Lower lobe of right lung (tissue), 2 donors: ENCODE measurements around the gene PC. TPM values are rescaled to one million over a fixed set of nuclear protein-coding genes. Genes with fewer than 3 reads are reported as not detected.

Experiments
- ATAC-seq, 2 donors: fragments of 200-7000 bp; cut with Tn5 transposase; one replicate each; pipeline ENCODE4 v1.9.1; 2020 to 2022; ENCODE audit warnings: mild to moderate bottlenecking in 2 of 2, moderate library complexity in 2 of 2
- DNase-seq: peaks from one replicate; pipeline ENCODE4 v3.0.0-alpha.2; 2020
- H3K27ac ChIP-seq: fragments of 200-600 bp; one replicate; pipeline ENCODE4 v1.8.0; 2022
- H3K27me3 ChIP-seq: fragments of 200-600 bp; one replicate; pipeline ENCODE4 v1.8.0; 2022; ENCODE audit warnings: low read depth
- H3K36me3 ChIP-seq: fragments of 200-600 bp; one replicate; pipeline ENCODE4 v1.8.0; 2022; ENCODE audit warnings: mild to moderate bottlenecking
- H3K4me1 ChIP-seq: fragments of 200-600 bp; one replicate; pipeline ENCODE4 v1.8.0; 2022
- H3K4me3 ChIP-seq: fragments of 200-600 bp; one replicate; pipeline ENCODE4 v1.8.0; 2022; ENCODE audit warnings: mild to moderate bottlenecking
- H3K9me3 ChIP-seq: fragments of 200-600 bp; one replicate; pipeline ENCODE4 v1.8.0; 2022
- CTCF ChIP-seq: fragments of 200-600 bp; IDR thresholded peaks from one replicate; pipeline ENCODE4 v1.8.0; 2022; ENCODE audit warnings: antibody characterized with exemption, mild to moderate bottlenecking
- intact Hi-C: fragments of 100-400 bp; cut with DNase I; formaldehyde crosslinking; loops from one replicate; pipeline ENCODE4 v1.11.0; 2022
- total RNA-seq: library from RNA; stranded (reverse); fragmentation: NEBNext Ultra II Directional; extraction: Animal tissue kit (Norgen Biotek cat#: 25700); gene quantifications from one replicate; pipeline ENCODE4 v1.2.1, GENCODE V29; 2021
- donor health status: DM: no; HTN: yes; CAD: no; lungs with severe emphysema.

The PC gene
- total RNA-seq, 1 donor from 2014 or later = 14.7 TPM

GRCh38 chr11:66912911-66913310 lies 45.3 kb downstream of the PC start:
- Histone ChIP-seq H3K36me3 (no peaks in the 10 kb centered on the region), H3K4me3 (no peak overlapping the region), H3K4me1 (no peaks in the 10 kb centered on the region), H3K27me3 (no peaks in the 10 kb centered on the region), H3K27ac (no peak overlapping the region), H3K9me3 (no peaks in the 10 kb centered on the region)
- no peak for ATAC-seq
- no peak for TF ChIP-seq CTCF
- no peak for DNase-seq
- intact Hi-C loops = no loop called here

GRCh38 chr11:66912361-66912760 lies 45.8 kb downstream of the PC start:
- ATAC-seq = no peak
- TF ChIP-seq CTCF = no peak
- intact Hi-C loops = no loop called here
- no peak for DNase-seq
- Histone ChIP-seq H3K9me3 (no peaks in the 10 kb centered on the region), H3K27me3 (no peaks in the 10 kb centered on the region), H3K36me3 (no peaks in the 10 kb centered on the region), H3K27ac (no peak overlapping the region), H3K4me1 (no peaks in the 10 kb centered on the region), H3K4me3 (no peak overlapping the region)

DNA sequence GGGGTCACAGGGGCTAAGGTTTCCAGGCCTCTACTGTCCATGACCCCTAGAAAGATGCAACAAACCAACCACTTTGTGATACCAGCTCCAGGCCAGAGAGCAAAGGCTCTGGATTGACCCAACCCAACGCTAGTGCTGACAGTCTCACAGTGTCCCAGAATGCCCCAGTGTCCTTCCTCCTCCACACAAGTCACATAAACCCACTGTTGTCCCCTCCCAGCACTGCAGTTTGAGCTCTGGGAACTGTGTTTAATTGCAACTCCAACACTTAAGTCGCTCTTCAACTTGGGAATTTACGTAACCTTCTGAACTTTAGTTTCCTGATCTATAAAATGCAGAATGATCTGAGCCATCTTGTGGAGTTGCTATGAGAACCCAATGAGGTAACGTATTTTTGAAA lies 47.5 kb downstream of the PC start:
- H3K36me3 ChIP-seq = no peaks in the 10 kb centered on the region
- ATAC-seq = peak; percentile 46 to 53
- TF ChIP-seq CTCF = no peak

GRCh38 chr11:66910016-66910415 lies 48.2 kb downstream of the PC start:
- DNase-seq (no peak), ATAC-seq (no peak)
- Histone ChIP-seq H3K36me3 (no peaks in the 10 kb centered on the region), H3K4me3 (no peak overlapping the region), H3K9me3 (no peaks in the 10 kb centered on the region), H3K27me3 (no peaks in the 10 kb centered on the region), H3K27ac (no peak overlapping the region), H3K4me1 (no peaks in the 10 kb centered on the region)
- intact Hi-C loops = no loop called here
- no peak for TF ChIP-seq CTCF

More for the DNA sequence above, 47.5 kb downstream of the PC start:
- Histone ChIP-seq H3K4me1 (no peaks in the 10 kb centered on the region), H3K27me3 (no peaks in the 10 kb centered on the region), H3K27ac (no peak overlapping the region), H3K9me3 (no peaks in the 10 kb centered on the region), H3K4me3 (no peak overlapping the region)
- DNase-seq = no peak
- intact Hi-C loops = no loop called here

- no peaks in the 10 kb centered on the region for H3K9me3 ChIP-seq
- no peaks in the 10 kb centered on the region for H3K36me3 ChIP-seq
- H3K4me3 ChIP-seq = no peak overlapping the region
- no peaks in the 10 kb centered on the region for H3K4me1 ChIP-seq
- intact Hi-C loops = no loop called here
- TF ChIP-seq CTCF = no peak
- H3K27ac ChIP-seq = no peak overlapping the region
- no peaks in the 10 kb centered on the region for H3K27me3 ChIP-seq
- ATAC-seq (no peak), DNase-seq (no peak)
These were observed 49.0 kb downstream of the PC start for GRCh38 chr11:66909181-66909580.
